NCI-H345 treated with DMSO at 0.1 percent for 48 hours (cell line): ENCODE measurements around the gene LGR6.

Experiments used
- DNase-seq: peaks from one replicate; lab custom pipeline; 2025; ENCODE audit not compliant: unreplicated experiment; lab: John Stamatoyannopoulos, UW

LGR6 gene

GRCh38 chr1:202365092-202365815 lies 171.7 kb downstream of the LGR6 start:
- no peak for DNase-seq

- DNase-seq, result no peak
Measured at GRCh38 chr1:202367271-202367670, 173.7 kb downstream of the LGR6 start.
